SIG-M5 treated with dmso at 0.1 percent for 504 hours (cell line): ENCODE measurements around the gene MCM9.
"Not testable (repeated sequence)": the region's sequence is repeated elsewhere in the genome, so short reads cannot be mapped to it uniquely, and the experiment has no call there.

Source experiments
- DNase-seq: peaks from one replicate; lab custom pipeline; 2025; ENCODE audit not compliant: unreplicated experiment; lab: John Stamatoyannopoulos, UW

The MCM9 gene

DNA sequence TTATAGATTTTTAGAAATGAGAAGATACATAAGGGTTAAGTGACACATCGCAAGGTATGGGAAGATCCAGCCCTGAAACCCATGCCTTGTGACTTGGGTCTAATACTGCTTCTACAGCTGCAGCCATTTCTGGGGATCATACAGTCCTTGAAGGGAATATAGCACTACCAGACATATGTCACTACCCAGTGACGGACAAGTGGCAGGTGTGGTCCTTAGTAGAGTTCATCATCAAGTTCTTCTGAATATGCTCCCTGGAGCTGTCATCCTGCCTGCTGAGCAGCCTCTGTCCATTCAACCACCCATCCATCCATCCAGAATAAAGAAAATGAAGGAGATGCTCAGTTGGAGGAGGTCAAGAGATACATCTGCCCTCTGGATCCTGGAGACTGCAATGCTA is 159.6 kb downstream of the MCM9 start:
- no peak for DNase-seq

GRCh38 chr6:118774581-118774980 is 160.4 kb downstream of the MCM9 start:
- no peak for DNase-seq

DNA sequence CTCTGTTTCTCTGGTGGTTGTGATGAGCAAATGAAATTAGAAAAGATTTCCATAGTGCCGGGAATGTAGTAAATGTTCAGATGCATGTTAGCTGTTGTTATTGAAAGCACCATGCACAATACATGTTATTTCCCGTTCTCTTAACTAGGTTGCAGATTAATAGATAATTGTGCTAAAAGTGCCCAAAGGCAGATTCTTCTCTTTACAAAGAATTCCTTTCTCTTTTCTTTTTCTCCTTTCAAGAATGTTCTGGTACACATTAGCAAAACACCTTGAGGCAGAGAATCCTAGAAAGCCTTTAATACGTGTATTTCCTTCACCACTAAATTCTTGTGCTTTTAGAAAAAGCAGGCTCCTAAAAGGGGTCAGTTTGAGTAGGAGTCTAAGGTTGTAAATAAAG is 162.1 kb downstream of the MCM9 start:
- DNase-seq, result no peak

DNA sequence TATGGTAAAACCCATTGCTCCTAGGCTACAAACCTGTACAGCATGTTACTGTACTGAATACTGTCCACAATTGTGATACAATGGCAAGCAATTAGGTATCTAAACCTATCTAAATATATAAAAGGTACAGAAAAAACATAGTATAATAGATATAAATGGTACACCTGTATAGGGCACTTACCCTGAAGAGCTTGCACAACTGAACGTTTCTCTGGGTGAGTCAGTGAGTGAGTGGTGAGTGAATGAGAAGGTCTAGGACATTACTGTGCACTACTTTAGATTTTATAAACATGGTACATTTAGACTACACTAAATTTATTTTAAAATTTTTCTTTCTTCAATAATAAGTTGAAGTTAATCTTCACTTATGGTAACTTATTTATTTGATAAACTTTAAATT is 163.7 kb downstream of the MCM9 start:
- no peak for DNase-seq

GRCh38 chr6:118770835-118771234 is 164.1 kb downstream of the MCM9 start:
- DNase-seq, result no peak

GRCh38 chr6:118770112-118770788 is 164.7 kb downstream of the MCM9 start:
- DNase-seq, result no peak

DNA sequence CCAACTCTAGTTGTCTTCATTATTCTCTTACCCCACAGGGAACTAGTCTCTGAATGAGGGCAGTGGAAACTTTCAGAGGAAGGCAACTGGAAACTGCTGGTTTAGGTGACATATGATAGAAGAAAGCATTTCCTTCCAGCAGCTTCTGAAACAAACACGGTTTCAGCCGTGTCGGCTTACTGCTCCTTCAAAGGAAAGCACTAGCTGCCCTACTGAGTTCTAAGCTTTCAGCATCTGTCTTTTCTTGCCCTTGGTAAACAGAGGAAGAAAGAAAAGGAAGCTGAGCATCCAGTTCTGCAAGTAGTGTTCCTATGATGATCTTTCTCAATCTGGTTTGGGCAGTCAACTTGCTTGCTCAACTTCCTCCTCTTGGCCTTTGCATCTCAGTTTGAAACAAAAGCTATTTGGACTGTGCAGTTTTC is 166.0 kb downstream of the MCM9 start:
- peak; percentile 92 for DNase-seq

- DNase-seq, result no peak
Observed at GRCh38 chr6:118768441-118768840, 166.5 kb downstream of the MCM9 start.

DNA sequence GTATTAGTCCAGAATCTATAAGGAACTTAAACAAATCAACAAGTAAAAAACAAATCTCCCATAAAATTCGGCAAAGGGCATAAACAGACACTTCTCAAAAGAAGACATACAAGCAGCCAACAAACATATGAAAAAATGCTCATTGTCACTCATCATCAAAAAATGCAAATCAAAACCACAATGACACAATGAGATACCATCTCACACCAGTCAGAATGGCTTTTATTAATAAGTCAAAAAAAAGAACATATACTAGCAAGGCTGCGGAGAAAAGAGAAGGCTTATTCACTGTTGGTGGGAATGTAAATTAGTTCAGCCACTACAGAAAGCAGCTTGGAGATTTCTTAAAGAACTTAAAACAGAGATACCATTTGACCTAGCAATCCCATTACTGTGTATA is 169.6 kb downstream of the MCM9 start:
- DNase-seq, result not testable (repeated sequence)

DNA sequence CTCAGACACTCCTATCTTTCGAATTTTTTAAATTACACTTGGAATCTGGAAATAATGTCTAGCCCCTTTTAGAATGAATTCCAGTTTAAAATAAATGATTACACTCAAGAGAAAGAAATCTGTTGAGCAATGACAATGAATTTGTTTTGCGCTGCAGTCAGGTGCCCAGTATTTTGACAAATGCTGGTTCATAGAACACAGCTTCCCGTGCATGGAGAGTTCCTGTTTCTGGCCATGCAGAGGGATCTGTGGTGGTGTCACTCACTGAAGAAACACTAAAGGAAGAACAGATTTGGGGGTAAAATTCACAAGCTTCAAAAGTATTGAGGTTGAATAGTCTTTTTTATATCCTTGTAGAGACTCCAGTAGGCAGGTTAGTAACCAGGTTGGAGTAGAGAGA is 170.2 kb downstream of the MCM9 start:
- DNase-seq, result no peak
